ENCODE data around the gene PTGIS. TPM values are rescaled to one million over a fixed set of nuclear protein-coding genes. Genes with fewer than 3 reads are reported as not detected.

PTGIS gene
- total RNA-seq, 1 donor from 2014 or later = not detected

DNA sequence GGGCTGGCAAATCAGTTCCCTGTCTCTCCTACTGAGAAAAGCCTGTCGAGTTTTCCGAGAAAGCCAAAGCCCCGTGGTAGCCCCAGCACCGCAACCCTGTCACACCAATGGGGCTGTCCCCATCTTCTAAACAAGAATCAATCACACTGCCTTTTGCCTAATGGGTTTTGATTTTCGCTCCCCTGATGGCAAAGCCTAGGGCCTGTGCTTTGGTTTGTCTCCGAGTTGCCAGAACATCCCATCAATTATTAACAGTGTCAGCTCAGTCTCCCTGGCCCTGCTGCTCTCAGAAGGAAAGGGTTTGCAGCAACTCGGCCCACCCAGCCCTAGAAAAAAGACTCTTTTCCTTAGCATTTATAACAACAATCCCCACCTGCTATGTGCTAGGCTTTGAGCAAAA is 89.7 kb downstream of the PTGIS start:
- DNase-seq (ENCODE audit: low read depth) = no peak
- TF ChIP-seq, protein P1, sequence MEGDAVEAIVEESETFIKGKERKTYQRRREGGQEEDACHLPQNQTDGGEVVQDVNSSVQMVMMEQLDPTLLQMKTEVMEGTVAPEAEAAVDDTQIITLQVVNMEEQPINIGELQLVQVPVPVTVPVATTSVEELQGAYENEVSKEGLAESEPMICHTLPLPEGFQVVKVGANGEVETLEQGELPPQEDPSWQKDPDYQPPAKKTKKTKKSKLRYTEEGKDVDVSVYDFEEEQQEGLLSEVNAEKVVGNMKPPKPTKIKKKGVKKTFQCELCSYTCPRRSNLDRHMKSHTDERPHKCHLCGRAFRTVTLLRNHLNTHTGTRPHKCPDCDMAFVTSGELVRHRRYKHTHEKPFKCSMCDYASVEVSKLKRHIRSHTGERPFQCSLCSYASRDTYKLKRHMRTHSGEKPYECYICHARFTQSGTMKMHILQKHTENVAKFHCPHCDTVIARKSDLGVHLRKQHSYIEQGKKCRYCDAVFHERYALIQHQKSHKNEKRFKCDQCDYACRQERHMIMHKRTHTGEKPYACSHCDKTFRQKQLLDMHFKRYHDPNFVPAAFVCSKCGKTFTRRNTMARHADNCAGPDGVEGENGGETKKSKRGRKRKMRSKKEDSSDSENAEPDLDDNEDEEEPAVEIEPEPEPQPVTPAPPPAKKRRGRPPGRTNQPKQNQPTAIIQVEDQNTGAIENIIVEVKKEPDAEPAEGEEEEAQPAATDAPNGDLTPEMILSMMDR (conservative IDR thresholded peaks at IDR 0.05; ENCODE audit: low read depth, low read length) = no peak
- no peak overlapping the region for H3K4me3 ChIP-seq (ENCODE audit: low read depth, low read length)

DNA sequence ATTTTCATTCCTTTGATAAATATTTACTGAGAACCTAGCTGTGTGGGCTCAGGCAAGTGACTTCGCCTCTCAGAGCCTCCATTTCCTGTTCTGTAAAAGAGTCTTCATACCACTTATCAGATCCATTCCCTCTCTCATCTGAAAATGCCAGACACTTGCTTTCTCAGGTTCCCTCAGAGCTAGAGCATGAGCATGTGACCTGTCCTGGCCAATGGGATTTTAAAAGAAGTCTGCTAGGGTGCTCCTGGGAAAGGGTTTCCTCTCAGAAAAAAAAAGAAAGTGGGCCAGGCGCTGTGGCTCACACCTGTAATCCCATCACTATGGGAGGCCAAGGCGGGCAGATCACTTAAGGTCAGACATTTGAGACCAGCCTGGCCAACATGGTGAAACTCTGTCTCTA is 90.7 kb downstream of the PTGIS start:
- no peak for DNase-seq (ENCODE audit: low read depth)
- no peak overlapping the region for H3K4me3 ChIP-seq (ENCODE audit: low read depth, low read length)
- TF ChIP-seq, protein P1 (conservative IDR thresholded peaks at IDR 0.05; ENCODE audit: low read depth, low read length) = no peak

DNA sequence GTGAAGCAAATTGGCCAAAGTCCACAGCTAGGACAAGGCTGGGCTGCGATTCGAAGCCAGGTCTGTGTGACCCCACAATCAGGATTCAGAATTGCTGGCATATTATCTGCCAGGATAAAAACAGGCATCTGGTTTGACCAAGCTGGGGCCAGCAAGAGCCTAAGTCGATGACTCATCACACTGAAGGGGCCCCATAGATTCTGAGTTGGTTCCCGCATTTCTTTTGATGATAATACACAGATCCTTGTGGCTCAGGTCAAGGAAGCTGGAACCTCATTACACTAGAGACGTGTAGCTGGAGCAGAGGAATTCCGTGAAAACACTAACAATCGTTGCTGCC is 92.0 kb downstream of the PTGIS start:
- DNase-seq (ENCODE audit: low read depth) = no peak
- no peak overlapping the region for H3K4me3 ChIP-seq (ENCODE audit: low read depth, low read length)
- TF ChIP-seq, protein P1 (conservative IDR thresholded peaks at IDR 0.05; ENCODE audit: low read depth, low read length) = no peak

DNA sequence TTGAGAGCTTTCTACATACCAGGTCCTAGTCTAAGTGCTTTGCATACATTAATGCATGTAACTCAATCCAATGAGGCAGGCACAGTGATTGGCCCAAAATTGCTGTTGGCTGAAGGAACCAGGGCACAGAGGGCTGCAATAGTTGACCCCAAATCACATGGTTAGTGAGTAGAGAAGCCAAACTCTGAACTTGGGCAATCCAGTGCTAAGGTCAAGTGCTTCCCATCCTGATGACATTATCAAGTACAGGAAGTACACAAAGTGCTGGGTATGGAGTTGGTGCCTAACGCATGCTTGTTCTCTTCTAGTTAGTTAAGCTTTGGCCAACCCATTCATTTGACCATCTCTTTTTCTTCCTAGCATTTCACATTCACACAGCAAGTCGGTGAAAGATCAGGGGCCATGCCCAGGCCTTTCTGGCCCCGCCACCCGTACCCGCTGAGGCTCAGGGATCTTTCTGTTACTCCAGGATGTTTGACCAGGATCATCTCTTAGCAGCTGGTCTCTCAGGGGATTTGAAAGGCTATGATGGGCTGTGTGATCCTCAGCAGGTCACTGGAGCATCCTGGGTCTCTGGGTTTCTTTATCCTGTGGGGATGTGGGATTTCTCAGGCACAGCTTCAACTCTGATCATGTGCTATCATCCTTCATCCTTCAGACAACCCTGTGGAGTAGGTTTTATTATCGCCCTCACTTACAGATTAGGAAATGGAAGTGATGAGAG is 92.5 kb downstream of the PTGIS start:
- no peak for DNase-seq (ENCODE audit: low read depth)
- no peak overlapping the region for H3K4me3 ChIP-seq (ENCODE audit: low read depth, low read length)
- TF ChIP-seq, protein P1 (conservative IDR thresholded peaks at IDR 0.05; ENCODE audit: low read depth, low read length) = no peak

DNA sequence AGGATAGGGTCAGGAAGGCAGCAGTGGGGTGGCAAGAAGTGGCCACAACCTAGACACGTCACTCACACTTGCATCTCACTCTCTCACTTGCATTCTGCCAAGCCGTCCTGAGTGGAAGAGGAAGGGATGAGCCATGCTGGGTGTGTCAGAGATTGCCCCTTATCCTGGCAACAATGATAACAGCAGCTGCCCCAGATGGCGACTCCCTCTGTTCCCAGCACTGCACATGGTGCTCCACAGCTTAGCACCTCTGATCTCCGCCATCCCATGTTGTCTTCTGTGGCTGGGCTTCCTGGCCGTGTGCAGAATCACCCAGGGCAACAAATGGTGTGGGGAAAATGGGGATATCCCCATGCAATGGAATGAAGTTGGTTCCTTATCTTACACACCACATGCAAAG is 96.5 kb downstream of the PTGIS start:
- no peak overlapping the region for H3K4me3 ChIP-seq (ENCODE audit: low read depth, low read length)
- TF ChIP-seq, protein P1 (conservative IDR thresholded peaks at IDR 0.05; ENCODE audit: low read depth, low read length) = no peak
- DNase-seq (ENCODE audit: low read depth) = no peak

DNA sequence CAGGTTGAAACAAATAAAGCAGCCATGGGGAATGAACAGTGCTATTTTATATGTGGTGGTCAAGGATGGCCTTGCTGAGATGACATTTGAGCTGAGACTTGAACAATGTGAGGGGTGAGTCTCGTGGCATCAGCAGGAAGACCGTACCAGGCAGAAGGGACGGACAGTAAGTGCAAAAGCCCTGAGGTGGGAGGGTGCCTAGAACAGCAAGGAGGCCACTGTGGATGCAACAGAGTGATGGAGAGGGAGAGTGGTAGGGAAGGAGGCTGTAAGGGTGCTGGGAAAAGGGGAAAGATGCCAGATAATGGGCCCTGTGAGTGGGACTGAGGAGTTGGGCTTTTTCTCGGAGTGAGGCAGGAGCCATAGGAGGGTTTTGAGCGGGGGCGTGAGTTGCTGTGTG is 97.0 kb downstream of the PTGIS start:
- no peak overlapping the region for H3K4me3 ChIP-seq (ENCODE audit: low read depth, low read length)
- TF ChIP-seq, protein P1 (conservative IDR thresholded peaks at IDR 0.05; ENCODE audit: low read depth, low read length) = no peak

DNA sequence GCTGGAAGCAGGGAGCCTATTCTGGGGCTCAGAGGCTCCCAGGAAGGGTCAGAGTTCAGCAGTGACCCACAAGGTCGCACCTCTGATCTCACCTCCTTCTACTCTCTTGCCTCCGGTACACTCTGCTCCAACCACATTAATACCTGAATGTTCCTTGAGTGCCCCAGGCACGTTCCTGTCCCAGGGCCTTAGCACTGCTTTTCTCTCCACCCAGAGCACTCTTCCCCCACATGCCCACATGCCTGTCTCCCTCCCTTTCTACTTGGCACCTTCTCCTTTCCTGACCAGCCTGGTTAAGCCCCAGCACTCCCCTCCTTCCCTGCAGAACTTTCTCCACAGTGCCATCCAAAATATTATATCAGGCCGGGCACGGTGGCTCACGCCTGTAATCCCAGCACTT is 98.9 kb downstream of the PTGIS start:
- TF ChIP-seq, protein P1 (conservative IDR thresholded peaks at IDR 0.05; ENCODE audit: low read depth, low read length) = no peak
- DNase-seq (ENCODE audit: low read depth) = no peak
- no peak overlapping the region for H3K4me3 ChIP-seq (ENCODE audit: low read depth, low read length)

More for the DNA sequence above, 97.0 kb downstream of the PTGIS start:
- DNase-seq (ENCODE audit: low read depth) = no peak

Measured in epithelial cell of proximal tubule (primary cell).